HFF-Myc (cell line): ENCODE data around the gene ZNF483.

Experiments used
- DNase-seq: peaks from one replicate; pipeline ENCODE4 v3.0.0-alpha.2; 2011; ENCODE audit warnings: low read depth; ENCODE audit errors: extremely low read depth
- H3K4me3 ChIP-seq: replicated peaks from 2 replicates; pipeline ENCODE4 v1.5.1; 2011; ENCODE audit warnings: low read depth, mild to moderate bottlenecking, control low read depth, low read length
- TF ChIP-seq, protein P1 (sequence below): IDR thresholded peaks from 2 replicates; pipeline ENCODE4 v1.5.1; 2012; ENCODE audit warnings: mild to moderate bottlenecking, low read depth, low read length, control low read depth; ENCODE audit errors: missing control alignments

The ZNF483 gene

DNA sequence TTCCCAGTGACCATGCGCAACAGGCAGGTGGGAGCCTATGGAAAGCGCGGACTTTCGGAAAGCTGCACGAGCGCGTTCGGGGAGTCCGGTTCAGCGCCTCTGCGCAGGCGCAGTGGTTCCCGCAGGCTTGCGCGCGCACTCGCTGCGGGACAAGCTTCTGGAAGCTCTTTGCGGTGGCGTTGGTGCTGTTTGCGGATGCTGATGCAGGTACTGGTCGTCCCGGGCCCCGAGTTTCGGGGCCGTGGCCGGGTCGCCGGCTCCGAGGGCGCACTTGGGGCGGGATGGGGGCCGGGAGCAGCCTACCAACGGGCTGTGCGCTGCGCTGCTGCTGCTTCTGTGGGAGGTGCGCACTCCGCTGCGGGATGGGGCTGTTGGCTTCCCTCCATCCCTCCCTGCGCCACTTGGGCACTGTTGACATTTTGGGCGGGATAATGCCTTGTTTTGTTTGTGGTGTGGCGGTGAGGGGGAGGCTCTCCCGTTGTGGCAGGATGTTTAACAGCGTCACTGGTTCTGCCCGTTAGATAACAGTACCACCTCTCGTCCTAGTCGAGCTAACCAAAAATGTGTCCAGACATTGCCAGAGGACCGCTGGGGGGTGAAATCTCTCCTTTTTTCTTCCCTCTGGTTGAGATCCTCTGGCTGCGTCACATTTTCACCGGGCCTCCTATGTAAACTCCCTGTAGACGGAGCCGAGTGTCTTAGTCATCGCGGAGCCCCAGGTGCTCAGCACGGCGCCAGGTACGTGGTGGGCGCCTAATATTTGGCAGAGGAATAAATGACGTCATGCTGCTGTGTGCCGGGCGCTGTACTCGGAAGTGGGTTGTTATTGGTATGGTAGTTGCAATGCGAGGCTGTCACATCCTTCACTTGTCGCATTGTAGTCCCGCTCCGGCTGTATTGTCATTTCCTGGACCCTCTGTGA, at the start of gene ZNF483:
Gene ZNF483, plus strand, starts transcription at position 124 of the 922 bp plus-strand sequence. CDS start 2,217 bp downstream, outside the sequence.
- peak; percentile 50 for DNase-seq
- TF ChIP-seq, protein P1, sequence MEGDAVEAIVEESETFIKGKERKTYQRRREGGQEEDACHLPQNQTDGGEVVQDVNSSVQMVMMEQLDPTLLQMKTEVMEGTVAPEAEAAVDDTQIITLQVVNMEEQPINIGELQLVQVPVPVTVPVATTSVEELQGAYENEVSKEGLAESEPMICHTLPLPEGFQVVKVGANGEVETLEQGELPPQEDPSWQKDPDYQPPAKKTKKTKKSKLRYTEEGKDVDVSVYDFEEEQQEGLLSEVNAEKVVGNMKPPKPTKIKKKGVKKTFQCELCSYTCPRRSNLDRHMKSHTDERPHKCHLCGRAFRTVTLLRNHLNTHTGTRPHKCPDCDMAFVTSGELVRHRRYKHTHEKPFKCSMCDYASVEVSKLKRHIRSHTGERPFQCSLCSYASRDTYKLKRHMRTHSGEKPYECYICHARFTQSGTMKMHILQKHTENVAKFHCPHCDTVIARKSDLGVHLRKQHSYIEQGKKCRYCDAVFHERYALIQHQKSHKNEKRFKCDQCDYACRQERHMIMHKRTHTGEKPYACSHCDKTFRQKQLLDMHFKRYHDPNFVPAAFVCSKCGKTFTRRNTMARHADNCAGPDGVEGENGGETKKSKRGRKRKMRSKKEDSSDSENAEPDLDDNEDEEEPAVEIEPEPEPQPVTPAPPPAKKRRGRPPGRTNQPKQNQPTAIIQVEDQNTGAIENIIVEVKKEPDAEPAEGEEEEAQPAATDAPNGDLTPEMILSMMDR = no peak
- peak within 1 kb of the TSS; percentile 88 for H3K4me3 ChIP-seq

DNA sequence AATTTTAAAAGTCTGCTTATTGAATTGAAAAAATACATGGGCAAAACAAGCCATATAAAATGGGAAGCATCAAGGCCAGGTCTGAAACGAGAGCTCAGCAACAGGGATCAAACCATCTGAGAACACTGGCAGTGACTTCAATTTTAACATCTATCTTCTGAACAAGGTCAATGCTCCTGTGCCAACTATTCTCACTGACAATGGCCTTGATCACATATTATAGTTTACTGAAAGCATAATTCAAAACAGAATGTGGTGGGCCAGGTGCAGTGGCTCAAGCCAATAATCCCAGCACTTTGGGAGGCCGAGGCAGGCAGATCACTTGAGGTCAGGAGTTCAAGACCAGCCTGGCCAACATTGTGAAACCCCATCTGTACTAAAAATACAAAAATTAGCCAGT, 49.8 kb upstream of the ZNF483 start:
- DNase-seq = no peak
- TF ChIP-seq, protein P1 = no peak

DNA sequence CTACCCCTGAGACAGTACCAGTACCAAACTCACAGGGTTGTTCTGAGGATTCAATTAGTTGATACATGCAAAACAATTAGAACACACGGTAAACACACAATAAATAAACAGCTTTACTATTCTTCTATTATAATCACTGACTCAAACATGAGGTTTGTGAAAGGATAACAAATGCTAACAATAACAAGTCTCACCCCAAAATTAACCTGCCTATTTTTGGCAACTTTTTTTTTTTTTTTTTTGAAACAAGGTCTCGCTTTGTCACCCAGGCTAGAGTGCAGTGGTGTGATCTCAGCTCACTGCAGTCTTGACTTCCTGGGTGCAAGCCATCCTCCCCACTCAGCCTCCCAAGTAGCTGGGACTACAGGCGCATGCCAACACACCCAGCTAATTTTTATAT, 47.3 kb upstream of the ZNF483 start:
- no peak for DNase-seq
- no peak overlapping the region for H3K4me3 ChIP-seq
- TF ChIP-seq, protein P1 = no peak

More for the DNA sequence above, 49.8 kb upstream of the ZNF483 start:
- no peak overlapping the region for H3K4me3 ChIP-seq

DNA sequence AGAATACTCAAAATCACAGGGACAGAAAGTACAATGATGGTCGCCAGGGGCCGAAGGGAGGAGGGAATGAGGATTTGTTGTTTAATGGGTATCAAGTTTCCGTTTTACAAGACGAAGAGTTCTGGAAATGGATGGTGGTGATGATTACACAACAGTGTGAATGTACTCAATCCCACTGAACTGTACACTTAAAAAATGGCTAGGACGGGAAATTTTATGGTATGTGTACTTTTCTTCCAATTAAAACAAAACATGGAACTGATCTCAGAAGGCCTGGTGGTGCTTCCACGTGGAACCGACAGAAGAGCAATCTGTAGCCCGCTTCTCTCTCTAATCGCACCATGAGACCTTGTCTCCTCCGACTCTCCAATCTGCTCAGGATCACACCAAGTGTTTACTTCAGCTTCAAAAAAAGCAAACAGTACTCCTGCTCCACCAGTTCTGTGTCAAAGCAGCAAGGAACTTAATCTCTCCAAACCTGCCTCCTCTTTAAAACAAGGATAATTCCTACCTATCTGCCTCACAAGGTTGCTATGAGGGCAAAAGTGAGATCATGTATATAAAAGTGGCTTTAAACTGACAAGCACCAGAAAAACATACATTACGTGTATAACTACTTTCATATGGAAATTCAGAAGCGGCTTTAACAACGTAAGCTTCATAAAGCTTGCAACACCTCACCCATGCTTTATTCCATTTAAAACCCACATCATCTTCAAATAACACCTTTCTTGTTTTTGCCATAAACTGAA, 42.9 kb upstream of the ZNF483 start:
- DNase-seq = peak; percentile 15
- TF ChIP-seq, protein P1 = no peak
- H3K4me3 ChIP-seq = peak overlapping the region; percentile 75

DNA sequence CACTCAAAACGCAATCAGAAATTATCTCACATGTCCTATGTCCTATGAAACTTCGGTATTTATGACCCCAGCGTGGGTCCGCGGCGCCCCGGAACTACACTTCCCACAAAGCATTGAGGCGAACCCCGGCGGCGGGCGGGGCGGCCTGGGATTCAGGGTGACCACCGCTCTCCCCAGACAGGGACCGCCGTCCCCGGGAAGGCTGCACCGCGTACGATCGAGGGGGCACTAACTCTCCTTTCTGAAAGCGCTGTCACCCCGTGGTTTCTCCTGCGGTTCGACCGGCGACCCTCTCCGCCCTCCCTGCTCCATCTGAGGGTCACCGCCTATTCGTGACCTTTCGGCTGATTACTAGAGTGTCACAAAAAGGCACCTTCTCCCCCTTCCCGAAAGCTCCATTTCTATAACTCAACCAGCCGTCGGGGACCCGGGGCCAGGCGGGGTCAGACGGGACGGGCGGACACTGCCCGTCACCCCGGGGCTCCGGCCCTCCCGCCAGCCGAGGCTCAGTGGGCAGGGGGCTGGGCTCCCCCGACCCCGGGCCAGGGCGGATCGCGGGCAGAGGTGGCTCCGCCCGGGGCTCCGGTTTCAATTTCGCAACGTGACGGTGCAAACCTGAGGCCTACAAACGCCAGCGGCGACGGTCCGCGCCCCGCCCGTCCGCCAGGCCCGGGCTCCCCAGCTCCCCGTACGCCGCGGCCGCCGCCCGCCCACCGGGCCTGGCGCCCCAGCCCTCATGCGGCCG, 42.1 kb upstream of the ZNF483 start:
- TF ChIP-seq, protein P1 = no peak
- H3K4me3 ChIP-seq = peak overlapping the region; percentile 75
- DNase-seq = peak; percentile 12

DNA sequence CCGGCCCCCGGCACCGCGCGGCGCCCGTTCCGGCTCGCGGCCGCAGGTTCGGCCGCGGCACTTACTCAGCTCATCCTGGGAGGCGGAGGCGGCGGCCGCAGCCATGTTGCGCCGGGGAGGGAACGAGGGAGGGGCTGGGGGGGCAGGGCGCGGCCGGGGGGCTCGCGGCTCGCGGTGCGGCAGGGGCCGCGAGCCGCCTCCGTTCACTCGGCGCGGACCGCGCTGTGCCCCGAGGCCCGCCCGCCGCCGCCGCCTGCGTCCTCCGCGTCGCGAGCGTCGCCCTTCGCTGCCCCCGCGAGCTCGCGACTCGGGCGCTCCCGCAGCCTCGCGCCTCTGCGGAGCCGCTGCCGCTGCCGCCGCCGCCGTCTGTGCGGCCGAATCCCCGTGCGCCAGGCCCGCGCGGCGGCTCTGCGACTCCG, 41.5 kb upstream of the ZNF483 start:
- no peak for DNase-seq
- peak overlapping the region; percentile 75 for H3K4me3 ChIP-seq
- TF ChIP-seq, protein P1 = no peak
